GM13976 (cell line): ENCODE results near the gene IL17D.

Experiments used
- DNase-seq: peaks from one replicate; pipeline ENCODE4 v3.0.0; 2012; ENCODE audit warnings: low spot score
- in situ Hi-C: fragments of 300-500 bp; cut with MboI; formaldehyde crosslinking; loops from one replicate; pipeline ENCODE4 v1.12.0; 2022; ENCODE audit warnings: low sequenced_read_pairs, mixed read lengths, inconsistent platforms; ENCODE audit not compliant: unreplicated experiment
- TF ChIP-seq, protein P1 (sequence below): IDR thresholded peaks from 2 replicates; pipeline ENCODE4 v1.5.1; 2012; ENCODE audit warnings: borderline replicate concordance, mild to moderate bottlenecking; ENCODE audit not compliant: insufficient read depth; ENCODE audit errors: extremely low read depth, missing control alignments, control extremely low read depth

The IL17D gene

GRCh38 chr13:20686863-20687579 lies 16.5 kb upstream of the IL17D start:
- in situ Hi-C loops = no loop called here
- no peak for DNase-seq
- TF ChIP-seq, protein P1, sequence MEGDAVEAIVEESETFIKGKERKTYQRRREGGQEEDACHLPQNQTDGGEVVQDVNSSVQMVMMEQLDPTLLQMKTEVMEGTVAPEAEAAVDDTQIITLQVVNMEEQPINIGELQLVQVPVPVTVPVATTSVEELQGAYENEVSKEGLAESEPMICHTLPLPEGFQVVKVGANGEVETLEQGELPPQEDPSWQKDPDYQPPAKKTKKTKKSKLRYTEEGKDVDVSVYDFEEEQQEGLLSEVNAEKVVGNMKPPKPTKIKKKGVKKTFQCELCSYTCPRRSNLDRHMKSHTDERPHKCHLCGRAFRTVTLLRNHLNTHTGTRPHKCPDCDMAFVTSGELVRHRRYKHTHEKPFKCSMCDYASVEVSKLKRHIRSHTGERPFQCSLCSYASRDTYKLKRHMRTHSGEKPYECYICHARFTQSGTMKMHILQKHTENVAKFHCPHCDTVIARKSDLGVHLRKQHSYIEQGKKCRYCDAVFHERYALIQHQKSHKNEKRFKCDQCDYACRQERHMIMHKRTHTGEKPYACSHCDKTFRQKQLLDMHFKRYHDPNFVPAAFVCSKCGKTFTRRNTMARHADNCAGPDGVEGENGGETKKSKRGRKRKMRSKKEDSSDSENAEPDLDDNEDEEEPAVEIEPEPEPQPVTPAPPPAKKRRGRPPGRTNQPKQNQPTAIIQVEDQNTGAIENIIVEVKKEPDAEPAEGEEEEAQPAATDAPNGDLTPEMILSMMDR = no peak

- in situ Hi-C loops = no loop called here
- TF ChIP-seq, protein P1 = no peak
- DNase-seq = no peak
Observed at GRCh38 chr13:20689291-20689690, 14.2 kb upstream of the IL17D start.

- in situ Hi-C loops = no loop called here
- DNase-seq = no peak
- TF ChIP-seq, protein P1 = no peak
Observed at GRCh38 chr13:20691616-20692015, 11.9 kb upstream of the IL17D start.

- TF ChIP-seq, protein P1 = no peak
- in situ Hi-C loops = no loop called here
- DNase-seq = no peak
Observed at GRCh38 chr13:20696073-20696472, 7.4 kb upstream of the IL17D start.

DNA sequence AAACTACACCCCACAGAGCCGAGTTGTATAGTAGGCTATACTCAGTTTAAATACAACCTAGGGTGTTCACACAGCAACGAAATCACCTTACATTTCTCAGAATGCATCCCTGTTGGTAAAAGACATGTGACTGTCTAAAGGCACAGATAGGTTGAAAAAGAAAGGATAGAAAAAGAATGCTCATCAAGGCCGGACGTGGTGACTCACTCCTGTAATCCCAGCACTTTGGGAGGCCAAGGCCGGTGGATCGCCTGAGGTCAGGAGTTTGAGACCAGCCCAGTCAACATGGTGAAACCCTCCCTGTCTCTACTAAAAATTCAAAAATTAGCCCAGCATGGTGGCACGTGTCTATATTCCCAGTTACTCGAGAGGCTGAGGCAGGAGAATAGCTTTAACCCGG lies 3.8 kb upstream of the IL17D start:
- no peak for DNase-seq
- in situ Hi-C loops = loop anchor here (10.0 to 25.0 kb wide), 2 partner anchors 225 to 512 kb away; partner anchors contain the start of gene GJB2
- TF ChIP-seq, protein P1 = no peak

- DNase-seq = no peak
- TF ChIP-seq, protein P1 = no peak
- in situ Hi-C loops = loop anchor here (10.0 to 25.0 kb wide), 2 partner anchors 225 to 513 kb away; partner anchors contain the start of gene GJB2
Observed at GRCh38 chr13:20700288-20700687, 3.2 kb upstream of the IL17D start.
